Measurements from ENCODE around the gene CD300LB. TPM values are rescaled to one million over a fixed set of nuclear protein-coding genes. Genes with fewer than 3 reads are reported as not detected.

Gene CD300LB
- total RNA-seq, 1 donor from 2014 or later, result not detected

GRCh38 chr17:74527081-74527480 lies 4.2 kb downstream of the CD300LB start:
- Mint-ChIP-seq H3K4me3 (no peak overlapping the region), H3K27ac (no peak overlapping the region), H3K36me3 (ENCODE audit: low read depth) (no peaks in the 10 kb centered on the region), H3K9me3 (no peaks in the 10 kb centered on the region), H3K27me3 (peaks cover 3% of the 10 kb centered on the region), H3K4me1 (peaks cover 23% of the 10 kb centered on the region)
- ChIA-PET POLR2A (no interaction called here), CTCF (no interaction called here)
- TF ChIP-seq CTCF (IDR thresholded peaks at IDR 0.05), result no peak
- ATAC-seq (ENCODE audit: low read depth) (no peak), DNase-seq (no peak)
- intact Hi-C loops (cut with micrococcal nuclease), result no loop called here

- no peak overlapping the region for H3K27ac Mint-ChIP-seq
- H3K36me3 Mint-ChIP-seq (ENCODE audit: low read depth), result no peaks in the 10 kb centered on the region
- peaks cover 3% of the 10 kb centered on the region for H3K27me3 Mint-ChIP-seq
- no peak overlapping the region for H3K4me3 Mint-ChIP-seq
- H3K4me1 Mint-ChIP-seq, result peaks cover 20% of the 10 kb centered on the region
- DNase-seq (no peak), ATAC-seq (ENCODE audit: low read depth) (no peak)
- intact Hi-C loops (cut with micrococcal nuclease), result no loop called here
- no peak for TF ChIP-seq CTCF (IDR thresholded peaks at IDR 0.05)
- CTCF ChIA-PET, result no interaction called here
- POLR2A ChIA-PET, result no interaction called here
- H3K9me3 Mint-ChIP-seq, result no peaks in the 10 kb centered on the region
Observed at GRCh38 chr17:74526681-74527080, 4.6 kb downstream of the CD300LB start.

GRCh38 chr17:74525781-74526288 lies 5.4 kb downstream of the CD300LB start:
- no peaks in the 10 kb centered on the region for H3K9me3 Mint-ChIP-seq
- no peak overlapping the region for H3K4me3 Mint-ChIP-seq
- intact Hi-C loops (cut with micrococcal nuclease), result no loop called here
- no peak for ATAC-seq (ENCODE audit: low read depth)
- H3K36me3 Mint-ChIP-seq (ENCODE audit: low read depth), result no peaks in the 10 kb centered on the region
- POLR2A ChIA-PET, result no interaction called here
- no peak overlapping the region for H3K27ac Mint-ChIP-seq
- no peak for TF ChIP-seq CTCF (IDR thresholded peaks at IDR 0.05)
- H3K27me3 Mint-ChIP-seq, result peaks cover 6% of the 10 kb centered on the region
- H3K4me1 Mint-ChIP-seq, result peaks cover 17% of the 10 kb centered on the region
- CTCF ChIA-PET, result no interaction called here
- no peak for DNase-seq

- Mint-ChIP-seq H3K27ac (no peak overlapping the region), H3K36me3 (ENCODE audit: low read depth) (no peaks in the 10 kb centered on the region), H3K9me3 (no peaks in the 10 kb centered on the region), H3K27me3 (peaks cover 6% of the 10 kb centered on the region), H3K4me3 (no peak overlapping the region), H3K4me1 (peaks cover 18% of the 10 kb centered on the region)
- ChIA-PET POLR2A (no interaction called here), CTCF (no interaction called here)
- no peak for DNase-seq
- no peak for TF ChIP-seq CTCF (IDR thresholded peaks at IDR 0.05)
- no peak for ATAC-seq (ENCODE audit: low read depth)
- intact Hi-C loops (cut with micrococcal nuclease), result no loop called here
Observed at GRCh38 chr17:74525465-74525725, 5.9 kb downstream of the CD300LB start.

GRCh38 chr17:74524653-74525464 lies 6.4 kb downstream of the CD300LB start:
- no peak overlapping the region for H3K27ac Mint-ChIP-seq
- DNase-seq (no peak), ATAC-seq (ENCODE audit: low read depth) (no peak)
- no peaks in the 10 kb centered on the region for H3K9me3 Mint-ChIP-seq
- POLR2A ChIA-PET, result no interaction called here
- intact Hi-C loops (cut with micrococcal nuclease), result no loop called here
- no peak overlapping the region for H3K4me3 Mint-ChIP-seq
- TF ChIP-seq CTCF (IDR thresholded peaks at IDR 0.05), result no peak
- H3K4me1 Mint-ChIP-seq, result peaks cover 23% of the 10 kb centered on the region
- no peaks in the 10 kb centered on the region for H3K36me3 Mint-ChIP-seq (ENCODE audit: low read depth)
- CTCF ChIA-PET, result no interaction called here
- peaks cover 6% of the 10 kb centered on the region for H3K27me3 Mint-ChIP-seq
